ENCODE data around the gene JARID2.

The JARID2 gene

GRCh38 chr6:15476631-15477380 lies 230.9 kb downstream of the JARID2 start:
- no peak overlapping the region for H3K9ac ChIP-seq (ENCODE audit: insufficient read length)
- peak overlapping the region; percentile 72 for H3K27ac ChIP-seq
- TF ChIP-seq POLR2AphosphoS5 (IDR thresholded peaks at IDR 0.05; ENCODE audit: borderline replicate concordance, low read depth, low read length) (peak; percentile 23; the same call in 1 of the 2 replicates), EZH2 (IDR thresholded peaks at IDR 0.05) (no peak)
- no peak for DNase-seq (ENCODE audit: low read depth, low spot score)
- H3K4me3 ChIP-seq: 0 out of 2 replicates have a peak overlapping the region, but pooled peaks have one; percentile 0
- peaks cover 57% of the 10 kb centered on the region for H3K36me3 ChIP-seq (ENCODE audit: insufficient read depth, low read length)
- H3K9me3 ChIP-seq (ENCODE audit: low read depth, low read length): no peaks in the 10 kb centered on the region

- Histone ChIP-seq H3K36me3 (ENCODE audit: insufficient read depth, low read length) (peaks cover 55% of the 10 kb centered on the region), H3K4me3 (no peak overlapping the region), H3K9me3 (ENCODE audit: low read depth, low read length) (no peaks in the 10 kb centered on the region), H3K9ac (ENCODE audit: insufficient read length) (no peak overlapping the region), H3K27ac (no peak overlapping the region)
- no peak for TF ChIP-seq EZH2 (IDR thresholded peaks at IDR 0.05)
- TF ChIP-seq POLR2AphosphoS5 (IDR thresholded peaks at IDR 0.05; ENCODE audit: borderline replicate concordance, low read depth, low read length): no peak
- TF ChIP-seq FOXP2 (optimal IDR thresholded peaks at IDR 0.05; ENCODE audit: control extremely low read depth, extremely low read length, insufficient read depth): no peak
- no peak for DNase-seq (ENCODE audit: low read depth, low spot score)
Measured at GRCh38 chr6:15477746-15478145, 231.9 kb downstream of the JARID2 start.

- H3K9me3 ChIP-seq (ENCODE audit: low read depth, low read length): no peaks in the 10 kb centered on the region
- no peak overlapping the region for H3K4me3 ChIP-seq
- peaks cover 39% of the 10 kb centered on the region for H3K36me3 ChIP-seq (ENCODE audit: insufficient read depth, low read length)
- 0 out of 2 replicates have a peak overlapping the region, but pooled peaks have one; percentile 21 for H3K27ac ChIP-seq
- DNase-seq (ENCODE audit: low read depth, low spot score): no peak
- H3K9ac ChIP-seq (ENCODE audit: insufficient read length): no peak overlapping the region
- TF ChIP-seq EZH2 (IDR thresholded peaks at IDR 0.05) (no peak), POLR2AphosphoS5 (IDR thresholded peaks at IDR 0.05; ENCODE audit: borderline replicate concordance, low read depth, low read length) (0 out of 2 replicates have a peak, but pooled peaks have one; percentile 5)
Measured at GRCh38 chr6:15479761-15480160, 233.9 kb downstream of the JARID2 start.

GRCh38 chr6:15480525-15480924 lies 234.7 kb downstream of the JARID2 start:
- DNase-seq (ENCODE audit: low read depth, low spot score): no peak
- H3K4me3 ChIP-seq: peak overlapping the region; percentile 37; the same call in 1 of the 2 replicates
- no peaks in the 10 kb centered on the region for H3K9me3 ChIP-seq (ENCODE audit: low read depth, low read length)
- TF ChIP-seq POLR2AphosphoS5 (IDR thresholded peaks at IDR 0.05; ENCODE audit: borderline replicate concordance, low read depth, low read length) (no peak), FOXP2 (optimal IDR thresholded peaks at IDR 0.05; ENCODE audit: control extremely low read depth, extremely low read length, insufficient read depth) (no peak), EZH2 (IDR thresholded peaks at IDR 0.05) (no peak)
- peaks cover 31% of the 10 kb centered on the region for H3K36me3 ChIP-seq (ENCODE audit: insufficient read depth, low read length)
- H3K9ac ChIP-seq (ENCODE audit: insufficient read length): peak overlapping the region; percentile 8
- H3K27ac ChIP-seq: peak overlapping the region; percentile 21

GRCh38 chr6:15481390-15482291 lies 235.8 kb downstream of the JARID2 start:
- H3K36me3 ChIP-seq (ENCODE audit: insufficient read depth, low read length): peaks cover 26% of the 10 kb centered on the region

GRCh38 chr6:15483060-15483459 lies 237.2 kb downstream of the JARID2 start:
- H3K27ac ChIP-seq: no peak overlapping the region
- H3K4me3 ChIP-seq: no peak overlapping the region
- H3K36me3 ChIP-seq (ENCODE audit: insufficient read depth, low read length): peaks cover 38% of the 10 kb centered on the region
- no peak for TF ChIP-seq EZH2 (IDR thresholded peaks at IDR 0.05)
- no peak for DNase-seq (ENCODE audit: low read depth, low spot score)
- no peaks in the 10 kb centered on the region for H3K9me3 ChIP-seq (ENCODE audit: low read depth, low read length)
- no peak overlapping the region for H3K9ac ChIP-seq (ENCODE audit: insufficient read length)

More at GRCh38 chr6:15481390-15482291, 235.8 kb downstream of the JARID2 start:
- DNase-seq (ENCODE audit: low read depth, low spot score): no peak
- peak overlapping the region; percentile 9 for H3K9ac ChIP-seq (ENCODE audit: insufficient read length)
- H3K9me3 ChIP-seq (ENCODE audit: low read depth, low read length): no peaks in the 10 kb centered on the region
- TF ChIP-seq EZH2 (IDR thresholded peaks at IDR 0.05): no peak
- no peak for TF ChIP-seq FOXP2 (optimal IDR thresholded peaks at IDR 0.05; ENCODE audit: control extremely low read depth, extremely low read length, insufficient read depth)
- no peak; the same call in 1 of the 2 replicates for TF ChIP-seq POLR2AphosphoS5 (IDR thresholded peaks at IDR 0.05; ENCODE audit: borderline replicate concordance, low read depth, low read length)
- no peak overlapping the region for H3K4me3 ChIP-seq
- no peak overlapping the region for H3K27ac ChIP-seq

- no peaks in the 10 kb centered on the region for H3K9me3 ChIP-seq (ENCODE audit: low read depth, low read length)
- peaks cover 45% of the 10 kb centered on the region for H3K36me3 ChIP-seq (ENCODE audit: insufficient read depth, low read length)
- H3K9ac ChIP-seq (ENCODE audit: insufficient read length): no peak overlapping the region
- H3K27ac ChIP-seq: 0 out of 2 replicates have a peak overlapping the region, but pooled peaks have one; percentile 13
- no peak for DNase-seq (ENCODE audit: low read depth, low spot score)
- no peak for TF ChIP-seq EZH2 (IDR thresholded peaks at IDR 0.05)
- no peak for TF ChIP-seq POLR2AphosphoS5 (IDR thresholded peaks at IDR 0.05; ENCODE audit: borderline replicate concordance, low read depth, low read length)
- no peak for TF ChIP-seq FOXP2 (optimal IDR thresholded peaks at IDR 0.05; ENCODE audit: control extremely low read depth, extremely low read length, insufficient read depth)
- H3K4me3 ChIP-seq: no peak overlapping the region
Measured at GRCh38 chr6:15484140-15484539, 238.3 kb downstream of the JARID2 start.

- Histone ChIP-seq H3K27ac (0 out of 2 replicates have a peak overlapping the region, but pooled peaks have one; percentile 28), H3K9ac (ENCODE audit: insufficient read length) (no peak overlapping the region), H3K4me3 (no peak overlapping the region), H3K36me3 (ENCODE audit: insufficient read depth, low read length) (peaks cover 45% of the 10 kb centered on the region), H3K9me3 (ENCODE audit: low read depth, low read length) (no peaks in the 10 kb centered on the region)
- DNase-seq (ENCODE audit: low read depth, low spot score): no peak
- TF ChIP-seq EZH2 (IDR thresholded peaks at IDR 0.05): no peak
- no peak for TF ChIP-seq POLR2AphosphoS5 (IDR thresholded peaks at IDR 0.05; ENCODE audit: borderline replicate concordance, low read depth, low read length)
- no peak for TF ChIP-seq FOXP2 (optimal IDR thresholded peaks at IDR 0.05; ENCODE audit: control extremely low read depth, extremely low read length, insufficient read depth)
Measured at GRCh38 chr6:15484821-15485220, 239.0 kb downstream of the JARID2 start.
